Measurements from ENCODE around the gene IRAK1.
A peak's percentile ranks its signal among the peaks of the same experiment; 100 is the strongest.

DNA sequence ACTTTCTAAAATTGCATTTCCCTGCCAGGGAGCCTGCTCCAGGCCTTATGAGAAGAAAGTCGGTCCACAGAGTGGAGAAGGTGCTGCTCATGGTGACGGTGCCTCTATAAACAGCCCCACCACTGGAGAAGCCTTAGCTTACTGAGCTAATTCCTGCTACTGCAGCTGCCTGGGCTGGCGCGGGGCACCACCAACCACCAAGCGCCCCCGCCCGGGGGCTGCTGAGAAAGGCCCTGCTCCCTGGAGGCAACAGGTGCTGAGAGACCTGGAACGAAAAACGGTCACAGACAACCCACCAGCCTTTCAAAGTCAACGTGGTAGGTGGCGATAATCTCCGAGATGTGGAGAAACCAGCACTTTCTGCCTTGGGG is 51.0 kb downstream of the IRAK1 start:
- TF ChIP-seq CTCF (IDR thresholded peaks at IDR 0.05; ENCODE audit: low read depth, low read length, poor library complexity, severe bottlenecking): peak; percentile 31
- TF ChIP-seq EZH2phosphoT487 (IDR thresholded peaks at IDR 0.05; ENCODE audit: borderline replicate concordance, low read length): no peak

Data from DOHH2 (cell line).